Testis (tissue), 3 donors: ENCODE measurements around the gene TSHZ3. TPM values are rescaled to one million over a fixed set of nuclear protein-coding genes. Genes with fewer than 3 reads are reported as not detected.

ENCODE experiments used
- DNase-seq: peaks from one replicate; pipeline ENCODE4 v3.0.0-alpha.2; 2019
- H3K27ac ChIP-seq, 2 donors: fragments of 200-600 bp; sonication (generic); one replicate each; pipeline ENCODE4 v1.5.1; 2019
- H3K27me3 ChIP-seq: fragments of 200-600 bp; sonication (generic); one replicate; pipeline ENCODE4 v1.5.1; 2019
- H3K36me3 ChIP-seq: fragments of 200-600 bp; sonication (generic); one replicate; pipeline ENCODE4 v1.5.1; 2017; ENCODE audit warnings: low read depth; ENCODE audit errors: missing control alignments
- H3K4me1 ChIP-seq: fragments of 200-600 bp; sonication (generic); one replicate; pipeline ENCODE4 v1.5.1; 2019
- H3K4me3 ChIP-seq, 2 donors: fragments of 200-600 bp; sonication (generic); one replicate each; pipeline ENCODE4 v1.5.1; 2017 to 2019
- H3K9me3 ChIP-seq: fragments of 200-600 bp; sonication (generic); one replicate; pipeline ENCODE4 v1.5.1; 2017
- POLR2A ChIP-seq: fragments of 450-650 bp; IDR thresholded peaks from one replicate; pipeline ENCODE4 v1.6.1; 2017; ENCODE audit warnings: antibody characterized with exemption, mild to moderate bottlenecking, moderate library complexity
- WGBS, 2 donors: methylation state at CpG; one replicate each; pipeline ENCODE4 v1.1.5; 2018; 5-methylcytosine and 5-hydroxymethylcytosine counted together
- intact Hi-C: fragments of 100-400 bp; cut with DNase I; formaldehyde crosslinking; loops from one replicate; pipeline ENCODE4 v1.15.1; 2023; ENCODE audit warnings: low total_unique reads
- polyA plus RNA-seq: library from polyadenylated mRNA; stranded (reverse); fragments of 350-450 nt; fragmentation: Illumina TruSeq; extraction: RNeasy Lipid Tissue Mini Kit (QIAGEN cat#74804); gene quantifications from one replicate; pipeline ENCODE4 v1.2.3, GENCODE V29; 2014; ENCODE audit warnings: low read depth, low replicate concordance; ENCODE audit not compliant: insufficient read depth
- total RNA-seq, 2 donors: library from RNA; depleted of rRNA; stranded (reverse); fragments of >200 nt; gene quantifications; one replicate each; pipeline ENCODE4 v1.2.3, GENCODE V29; 2016
- TF ChIP-seq, protein P1 (sequence below), 3 experiments: fragments of 450-650 bp in 2 of 3; fragments of 200-600 bp in 1 of 3; sonication (generic) in 1 of 3; IDR thresholded peaks; one replicate each; pipeline ENCODE4 v1.5.1; 2016 to 2019; ENCODE audit warnings: antibody characterized with exemption in 3 of 3, mild to moderate bottlenecking in 2 of 3, moderate library complexity in 1 of 3

TSHZ3 gene
- total and polyA plus RNA-seq, 3 donors from 2014 or later = 6.8 to 12.7 (median 8.0) TPM

DNA sequence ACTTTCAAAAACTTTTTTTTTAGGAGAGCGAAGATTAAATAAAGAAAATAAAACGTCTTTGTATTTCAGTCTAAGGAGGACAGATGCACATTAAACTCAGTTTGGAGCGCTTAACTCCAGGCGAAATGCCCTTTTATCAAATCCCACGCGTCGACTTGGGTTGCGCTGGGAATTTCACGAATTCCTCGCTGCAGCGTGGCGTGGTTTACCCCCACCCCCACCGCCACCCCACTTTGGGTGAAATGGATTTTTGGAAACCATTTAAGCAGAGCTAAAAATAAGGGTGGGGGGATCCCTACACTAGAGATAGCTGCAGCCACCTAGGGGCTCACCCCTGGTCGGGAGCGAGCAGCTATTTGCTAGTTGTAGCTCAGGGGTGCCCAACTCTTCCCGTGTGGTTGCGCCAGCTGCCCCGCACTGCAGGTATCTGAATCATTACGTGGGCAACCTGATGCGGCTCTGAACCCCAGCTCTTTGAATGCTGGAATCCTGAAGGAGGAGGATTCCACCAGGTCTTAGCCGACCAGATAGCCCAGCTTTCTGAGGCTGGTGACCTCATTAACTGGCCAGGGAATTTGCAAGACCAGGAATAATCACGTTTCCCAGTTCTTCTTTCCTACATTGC lies 6.5 kb upstream of the TSHZ3 start:
- Histone ChIP-seq H3K9me3 (no peaks in the 10 kb centered on the region), H3K4me3 (no peak overlapping the region), H3K27me3 (no peaks in the 10 kb centered on the region), H3K36me3 (no peaks in the 10 kb centered on the region), H3K27ac (no peak overlapping the region), H3K4me1 (peaks cover 7% of the 10 kb centered on the region)
- intact Hi-C loops = no loop called here
- no peak for DNase-seq
- TF ChIP-seq, protein P1, sequence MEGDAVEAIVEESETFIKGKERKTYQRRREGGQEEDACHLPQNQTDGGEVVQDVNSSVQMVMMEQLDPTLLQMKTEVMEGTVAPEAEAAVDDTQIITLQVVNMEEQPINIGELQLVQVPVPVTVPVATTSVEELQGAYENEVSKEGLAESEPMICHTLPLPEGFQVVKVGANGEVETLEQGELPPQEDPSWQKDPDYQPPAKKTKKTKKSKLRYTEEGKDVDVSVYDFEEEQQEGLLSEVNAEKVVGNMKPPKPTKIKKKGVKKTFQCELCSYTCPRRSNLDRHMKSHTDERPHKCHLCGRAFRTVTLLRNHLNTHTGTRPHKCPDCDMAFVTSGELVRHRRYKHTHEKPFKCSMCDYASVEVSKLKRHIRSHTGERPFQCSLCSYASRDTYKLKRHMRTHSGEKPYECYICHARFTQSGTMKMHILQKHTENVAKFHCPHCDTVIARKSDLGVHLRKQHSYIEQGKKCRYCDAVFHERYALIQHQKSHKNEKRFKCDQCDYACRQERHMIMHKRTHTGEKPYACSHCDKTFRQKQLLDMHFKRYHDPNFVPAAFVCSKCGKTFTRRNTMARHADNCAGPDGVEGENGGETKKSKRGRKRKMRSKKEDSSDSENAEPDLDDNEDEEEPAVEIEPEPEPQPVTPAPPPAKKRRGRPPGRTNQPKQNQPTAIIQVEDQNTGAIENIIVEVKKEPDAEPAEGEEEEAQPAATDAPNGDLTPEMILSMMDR (IDR thresholded peaks at IDR 0.05) = no peak
- no peak for TF ChIP-seq POLR2A
- WGBS, 2 donors = 69% methylated on average over 20 to 22 of the region's 22 CpGs

DNA sequence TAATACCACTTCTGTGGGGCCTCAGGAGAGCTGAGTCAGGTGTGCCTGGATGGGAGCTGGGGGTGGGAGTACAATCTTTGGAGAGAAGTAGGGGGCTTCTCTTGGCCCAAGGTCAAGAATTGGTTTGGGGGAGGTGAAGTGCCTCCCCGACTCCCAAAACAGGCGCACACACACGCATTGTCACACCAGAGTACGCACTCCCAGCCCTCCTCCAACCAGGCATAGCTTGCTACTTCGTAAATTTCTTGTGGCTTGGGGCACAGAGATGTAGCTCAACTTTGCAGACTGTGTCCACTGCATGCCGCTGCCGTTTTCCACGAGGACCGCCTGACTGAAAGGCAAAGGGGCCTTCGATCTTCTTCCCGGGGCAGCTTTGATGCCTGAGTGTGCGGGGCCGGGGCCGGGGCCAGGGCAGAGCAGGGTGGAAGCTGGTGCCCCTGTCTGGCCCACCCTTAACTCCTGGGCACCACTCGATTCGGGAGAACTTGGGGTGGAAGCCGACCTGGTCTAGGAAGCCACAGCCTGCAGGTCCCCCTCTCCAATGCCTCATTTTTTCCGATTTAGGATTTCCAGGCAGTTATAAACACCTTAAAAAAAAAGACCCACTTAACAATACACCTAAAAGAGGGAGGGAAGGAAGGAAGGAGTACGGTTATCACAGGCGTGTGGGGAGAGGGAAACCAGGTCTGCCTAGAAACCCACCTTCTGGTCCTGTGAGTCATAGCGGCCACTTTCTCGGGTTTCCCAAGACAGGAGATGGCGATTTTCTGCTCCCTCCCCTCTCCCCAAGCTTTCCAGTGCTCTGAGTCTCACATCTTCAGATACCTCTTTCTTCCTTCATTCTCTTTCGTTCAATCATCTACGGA lies 5.8 kb upstream of the TSHZ3 start:
- 68 to 74% methylated on average over 14 to 25 of the region's 25 CpGs for WGBS, 2 donors
- intact Hi-C loops = no loop called here
- no peak for DNase-seq
- no peaks in the 10 kb centered on the region for H3K27me3 ChIP-seq
- H3K36me3 ChIP-seq = no peaks in the 10 kb centered on the region
- TF ChIP-seq POLR2A = no peak
- TF ChIP-seq, protein P1 (IDR thresholded peaks at IDR 0.05) = no peak
- no peak overlapping the region for H3K4me3 ChIP-seq
- no peaks in the 10 kb centered on the region for H3K9me3 ChIP-seq
- no peak overlapping the region for H3K27ac ChIP-seq
- H3K4me1 ChIP-seq = peaks cover 7% of the 10 kb centered on the region

DNA sequence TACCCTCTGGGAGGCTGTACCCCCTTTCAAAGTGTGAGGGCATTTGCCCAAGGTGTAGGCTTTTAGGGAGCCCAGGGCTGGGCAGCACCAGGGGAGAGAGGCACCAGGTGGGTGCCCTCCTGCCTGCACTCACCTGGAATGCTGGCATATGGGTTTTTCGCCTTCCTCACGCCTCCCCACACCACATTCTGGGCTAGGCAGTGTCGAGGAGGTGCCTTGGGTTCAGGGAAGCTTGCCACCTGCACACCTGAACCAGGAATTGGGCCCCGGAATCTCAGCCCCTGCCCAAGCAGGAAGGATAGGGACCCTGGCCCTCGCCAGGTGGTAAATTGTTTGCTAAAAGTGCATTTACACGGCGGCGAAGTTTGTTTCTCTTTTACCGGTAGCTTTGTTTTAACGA lies 5.1 kb upstream of the TSHZ3 start:
- no peak for DNase-seq
- TF ChIP-seq, protein P1 (IDR thresholded peaks at IDR 0.05) = no peak
- no peak for TF ChIP-seq POLR2A
- intact Hi-C loops = no loop called here
- Histone ChIP-seq H3K4me1 (peaks cover 7% of the 10 kb centered on the region), H3K36me3 (no peaks in the 10 kb centered on the region), H3K27ac (no peak overlapping the region), H3K27me3 (no peaks in the 10 kb centered on the region), H3K9me3 (no peaks in the 10 kb centered on the region), H3K4me3 (no peak overlapping the region)
- WGBS, 2 donors = 73 to 85% methylated on average over 8 to 10 of the region's 10 CpGs

DNA sequence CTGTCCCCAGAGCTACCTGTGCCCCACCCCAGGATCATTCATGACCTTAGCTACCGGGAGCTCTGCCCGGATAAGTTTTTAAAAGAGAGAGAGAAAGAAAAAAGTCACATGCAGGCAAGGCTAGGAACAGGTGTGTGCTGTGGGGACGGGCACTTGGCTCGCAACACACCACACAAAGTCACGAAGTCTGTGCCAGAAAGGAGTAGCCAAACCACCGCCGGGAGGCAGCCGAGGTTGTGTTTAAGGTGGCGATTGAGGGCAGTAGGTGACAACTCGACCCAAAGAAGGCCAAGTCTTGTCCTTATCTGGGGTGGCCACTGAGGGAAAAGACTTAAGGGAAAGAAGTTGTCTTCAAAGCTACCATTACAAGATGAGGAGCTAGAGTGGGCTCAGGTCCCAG lies 4.6 kb upstream of the TSHZ3 start:
- no peak for DNase-seq
- H3K36me3 ChIP-seq = no peaks in the 10 kb centered on the region
- intact Hi-C loops = no loop called here
- H3K27me3 ChIP-seq = no peaks in the 10 kb centered on the region
- H3K4me1 ChIP-seq = peaks cover 7% of the 10 kb centered on the region
- no peak for TF ChIP-seq POLR2A
- TF ChIP-seq, protein P1 (IDR thresholded peaks at IDR 0.05) = no peak
- H3K4me3 ChIP-seq = no peak overlapping the region
- H3K9me3 ChIP-seq = no peaks in the 10 kb centered on the region
- WGBS, 2 donors = 75 to 81% methylated on average over 9 to 10 of the region's 10 CpGs
- H3K27ac ChIP-seq = no peak overlapping the region
